HL-60/S4 treated with phorbol 12-myristate 13-acetate at 8.2 ng/mL for 4 days and 3 days (cell line): Measurements from ENCODE around the gene LRRC46.

Experiments
- in situ Hi-C: fragments of 300-500 bp; cut with MboI; formaldehyde crosslinking; loops from 2 replicates; pipeline ENCODE4 v1.15.0; 2022; ENCODE audit warnings: low sequenced_read_pairs

LRRC46 gene

GRCh38 chr17:47873200-47874090 lies 42.0 kb downstream of the LRRC46 start:
- in situ Hi-C loops = no loop called here

- in situ Hi-C loops = no loop called here
Measured at GRCh38 chr17:47875011-47875985, 43.8 kb downstream of the LRRC46 start.

- in situ Hi-C loops = no loop called here
Measured at GRCh38 chr17:47877368-47878034, 46.0 kb downstream of the LRRC46 start.

GRCh38 chr17:47878203-47879027 lies 46.9 kb downstream of the LRRC46 start:
- in situ Hi-C loops = no loop called here

GRCh38 chr17:47879028-47879585 lies 47.6 kb downstream of the LRRC46 start:
- in situ Hi-C loops = no loop called here

- in situ Hi-C loops = no loop called here
Measured at GRCh38 chr17:47879776-47880454, 48.4 kb downstream of the LRRC46 start.

- in situ Hi-C loops = no loop called here
Measured at GRCh38 chr17:47882247-47882646, 50.8 kb downstream of the LRRC46 start.

GRCh38 chr17:47882695-47883588 lies 51.5 kb downstream of the LRRC46 start:
- in situ Hi-C loops = no loop called here

- in situ Hi-C loops = no loop called here
Measured at GRCh38 chr17:47883589-47884426, 52.3 kb downstream of the LRRC46 start.

- in situ Hi-C loops = no loop called here
Measured at GRCh38 chr17:47884427-47884740, 52.9 kb downstream of the LRRC46 start.

GRCh38 chr17:47884905-47885730 lies 53.6 kb downstream of the LRRC46 start:
- in situ Hi-C loops = loop anchor here (5.0 kb wide), 1 partner anchor 43 kb away; the partner anchor contains the start of gene SCRN2
